Heart left ventricle (tissue), 13 donors: ENCODE data around the gene CHST9.

ENCODE experiments used
- POLR2A ChIP-seq, 2 donors: fragments of 450-650 bp; IDR thresholded peaks; one replicate each; pipeline ENCODE4 v1.6.1; 2017; ENCODE audit warnings: antibody characterized with exemption in 2 of 2, mild to moderate bottlenecking in 2 of 2, moderate library complexity in 2 of 2
- TF ChIP-seq, protein P1 (sequence below), 12 donors: fragments of 200-600 bp; sonication (generic) in 4 of 12; IDR thresholded peaks; one replicate each; pipeline versions ENCODE4 v1.5.0 to v1.8.0; 2018 to 2022; ENCODE audit warnings: antibody characterized with exemption in 12 of 12, mild to moderate bottlenecking in 5 of 12
- donor health status: ischemic (EF 13 %, LVEDD 7.1; RV severe dilation, severe dysfunction).
- donor health status: DM: no; HTN: yes; CAD: no.
- donor health status: DM: no; HTN: no; CAD: no.
- donor health status: ischemic (EF 25% LVEDD 6.9; RV normal size, moderate dysfunction).
- donor health status: ischemic (EF 25% LVEDD 5.7; RV mildly dilated, moderate dysfunction).
- donor health status: ischemic (EF 35%, LVEDD 5.7; RV mildly dilated, moderate dysfunction).
- donor health status: nonischemic (EF 11% LVEDD 7.7; RV severe dilation, severe dysfunction).
- donor health status: DM: yes; HTN: yes; CAD: no.
- donor health status: PGD.
- donor health status: ischemic (EF 29% LVEDD 5.4; RV normal size, mild dysfunction).
- donor health status: nonischemic (EF 23%, LVEDD 6.1; RV moderate dilation, normal function).

DNA sequence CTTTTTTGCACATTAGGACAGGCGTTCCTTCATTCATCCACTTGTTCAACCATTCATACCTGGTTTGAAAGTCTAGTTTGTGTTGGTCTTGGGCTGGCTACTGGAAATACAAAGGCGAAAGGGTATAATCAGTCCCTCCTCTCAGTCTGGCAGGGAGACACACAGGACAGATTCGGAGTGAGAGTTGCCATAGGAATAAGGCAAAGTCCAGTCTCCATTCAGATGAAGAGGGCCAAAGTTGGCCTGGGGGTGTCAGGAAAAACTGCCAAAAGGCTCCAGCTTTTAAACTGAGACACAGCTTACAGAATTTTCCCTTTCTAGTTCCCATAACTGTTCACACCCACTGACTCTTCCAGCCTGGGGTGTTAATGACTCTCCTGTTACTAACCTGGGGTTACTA lies 223.3 kb downstream of the CHST9 start:
- TF ChIP-seq, protein P1, sequence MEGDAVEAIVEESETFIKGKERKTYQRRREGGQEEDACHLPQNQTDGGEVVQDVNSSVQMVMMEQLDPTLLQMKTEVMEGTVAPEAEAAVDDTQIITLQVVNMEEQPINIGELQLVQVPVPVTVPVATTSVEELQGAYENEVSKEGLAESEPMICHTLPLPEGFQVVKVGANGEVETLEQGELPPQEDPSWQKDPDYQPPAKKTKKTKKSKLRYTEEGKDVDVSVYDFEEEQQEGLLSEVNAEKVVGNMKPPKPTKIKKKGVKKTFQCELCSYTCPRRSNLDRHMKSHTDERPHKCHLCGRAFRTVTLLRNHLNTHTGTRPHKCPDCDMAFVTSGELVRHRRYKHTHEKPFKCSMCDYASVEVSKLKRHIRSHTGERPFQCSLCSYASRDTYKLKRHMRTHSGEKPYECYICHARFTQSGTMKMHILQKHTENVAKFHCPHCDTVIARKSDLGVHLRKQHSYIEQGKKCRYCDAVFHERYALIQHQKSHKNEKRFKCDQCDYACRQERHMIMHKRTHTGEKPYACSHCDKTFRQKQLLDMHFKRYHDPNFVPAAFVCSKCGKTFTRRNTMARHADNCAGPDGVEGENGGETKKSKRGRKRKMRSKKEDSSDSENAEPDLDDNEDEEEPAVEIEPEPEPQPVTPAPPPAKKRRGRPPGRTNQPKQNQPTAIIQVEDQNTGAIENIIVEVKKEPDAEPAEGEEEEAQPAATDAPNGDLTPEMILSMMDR (IDR thresholded peaks at IDR 0.05): no peak
- TF ChIP-seq POLR2A (IDR thresholded peaks at IDR 0.05): no peak
